Measurements from ENCODE around the gene BIVM. TPM values are rescaled to one million over a fixed set of nuclear protein-coding genes. Genes with fewer than 3 reads are reported as not detected.

BIVM gene
- total RNA-seq, 2 experiments from 2014 or later, result 3.4 to 4.3 TPM

DNA sequence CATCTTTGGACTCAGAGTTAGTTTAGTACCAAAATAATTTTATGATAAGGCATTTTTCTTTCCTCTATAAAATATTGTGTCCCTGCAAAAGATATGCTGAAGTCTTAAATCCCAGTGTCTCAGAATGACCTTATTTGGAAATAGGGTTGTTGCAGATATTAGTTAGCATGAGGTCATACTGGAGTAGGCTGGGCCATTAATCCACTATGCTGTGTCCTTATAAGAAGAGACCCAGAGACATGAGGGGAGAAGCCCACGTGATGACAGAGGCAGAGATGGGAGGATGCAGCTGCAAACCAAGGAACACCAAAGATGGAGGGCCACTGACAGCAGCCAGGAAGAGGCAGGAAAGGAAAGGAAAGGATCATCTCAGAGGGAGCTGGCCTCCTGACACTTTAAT, 6.5 kb upstream of the BIVM start:
- no peaks in the 10 kb centered on the region for H3K36me3 ChIP-seq (ENCODE audit: insufficient read depth, low read length)
- Mint-ChIP-seq H3K27ac (no peak overlapping the region), H3K27me3 (peaks cover 15% of the 10 kb centered on the region), H3K9me3 (no peaks in the 10 kb centered on the region), H3K4me1 (ENCODE audit: low read depth) (no peaks in the 10 kb centered on the region), H3K36me3 (ENCODE audit: low read depth) (no peaks in the 10 kb centered on the region), H3K4me3 (no peak overlapping the region)
- DNase-seq (no peak), ATAC-seq (ENCODE audit: poor library complexity) (no peak)
- no peaks in the 10 kb centered on the region for H3K27me3 ChIP-seq (ENCODE audit: control insufficient read depth in 1 of 2, insufficient read depth in 2 of 2, low read length in 2 of 2)
- H3K4me1 ChIP-seq (ENCODE audit: insufficient read depth, low read length), result no peaks in the 10 kb centered on the region
- intact Hi-C loops (cut with DNase I, micrococcal nuclease), result no loop called here
- CTCF ChIA-PET, result no interaction called here
- H3K4me3 ChIP-seq (ENCODE audit: low read length), result no peak overlapping the region
- TF ChIP-seq CTCF (IDR thresholded peaks at IDR 0.05), result no peak
- POLR2A ChIA-PET, result interaction anchor here (0.6 kb wide), 1 partner anchor 391 kb away, joined by 3 read pairs; no protein-coding TSS in a partner anchor
- H3K27ac ChIP-seq (ENCODE audit: low read depth in 1 of 2, low read length in 2 of 2), result no peak overlapping the region
- no peaks in the 10 kb centered on the region for H3K9me3 ChIP-seq (ENCODE audit: control insufficient read depth in 1 of 2, insufficient read depth in 1 of 2, low read length in 2 of 2)

DNA sequence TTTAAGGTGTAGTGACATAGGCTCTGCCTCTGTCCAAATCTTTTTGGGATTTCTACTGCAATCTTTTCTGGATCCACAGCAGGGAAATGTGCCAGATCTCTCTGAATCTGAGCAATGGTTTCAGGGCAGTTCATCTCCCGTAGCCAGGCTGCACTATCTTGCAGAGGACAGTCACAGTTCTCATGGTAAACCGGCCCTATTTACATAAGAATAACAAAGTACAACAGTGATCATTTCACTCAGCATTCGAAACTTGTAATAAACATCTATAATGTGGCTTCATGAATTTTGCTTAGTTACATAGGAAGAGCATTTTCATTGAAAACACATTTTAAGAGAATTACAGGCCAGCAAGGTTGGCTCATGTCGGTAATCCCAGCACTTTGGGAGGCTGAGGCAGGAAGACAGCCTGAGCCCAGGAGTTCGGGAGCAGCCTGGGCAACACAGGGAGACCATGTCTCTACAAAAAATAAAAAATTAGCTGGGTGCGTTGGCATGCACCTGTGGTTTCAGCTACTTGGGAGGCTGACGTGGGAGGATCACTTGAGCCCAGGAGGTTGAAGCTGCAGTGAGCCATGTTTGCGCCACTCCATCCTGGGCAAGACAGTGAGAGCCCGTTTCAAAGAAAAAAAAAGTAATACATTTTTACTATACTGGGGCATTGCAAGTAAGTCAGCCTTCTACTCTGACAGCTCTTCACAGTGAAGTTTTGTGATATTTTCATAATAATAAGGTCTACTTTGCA, 5.1 kb upstream of the BIVM start:
- ChIA-PET POLR2A (no interaction called here), CTCF (no interaction called here)
- H3K36me3 Mint-ChIP-seq (ENCODE audit: low read depth), result no peaks in the 10 kb centered on the region

GRCh38 chr13:102799426-102800144, 666 bp downstream of the BIVM start:
- ChIA-PET POLR2A (interaction anchor here (0.7 to 3.7 kb wide), 6 partner anchors 14 to 213 kb away, joined by 3 to 35 read pairs (median 13); partner anchors contain the start of genes ERCC5, TEX30 and TPP2), CTCF (interaction anchor here (0.8 to 2.1 kb wide), 5 partner anchors 15 to 121 kb away, joined by 3 to 18 read pairs (median 3); partner anchors contain the start of genes ERCC5 and TEX30)
- Histone ChIP-seq H3K9me3 (ENCODE audit: control insufficient read depth in 1 of 2, insufficient read depth in 1 of 2, low read length in 2 of 2) (no peaks in the 10 kb centered on the region), H3K27ac (ENCODE audit: low read depth in 1 of 2, low read length in 2 of 2) (no peak overlapping the region), H3K4me3 (ENCODE audit: low read length) (peak overlapping the region; percentile 77), H3K27me3 (ENCODE audit: control insufficient read depth in 1 of 2, insufficient read depth in 2 of 2, low read length in 2 of 2) (peaks cover 6 to 18% of the 10 kb centered on the region in 2 experiments), H3K36me3 (ENCODE audit: insufficient read depth, low read length) (no peaks in the 10 kb centered on the region), H3K4me1 (ENCODE audit: insufficient read depth, low read length) (peaks cover 31% of the 10 kb centered on the region)
- peak overlapping the region; percentile 94 for H3K4me3 Mint-ChIP-seq
- DNase-seq, result peak in 3 of 14 experiments; percentile 0 to 14 (median 1)
- peaks cover 28% of the 10 kb centered on the region for H3K27me3 Mint-ChIP-seq
- intact Hi-C loops (cut with DNase I, micrococcal nuclease), result loop anchor here (1.0 to 5.0 kb wide), 6 partner anchors 19 to 219 kb away; partner anchors contain the start of gene TEX30 (in 1 of the 2)
- no peak for ATAC-seq (ENCODE audit: poor library complexity)
- H3K9me3 Mint-ChIP-seq, result no peaks in the 10 kb centered on the region
- no peak overlapping the region for H3K27ac Mint-ChIP-seq
- no peaks in the 10 kb centered on the region for H3K36me3 Mint-ChIP-seq (ENCODE audit: low read depth)
- peaks cover 29% of the 10 kb centered on the region for H3K4me1 Mint-ChIP-seq (ENCODE audit: low read depth)
- no peak for TF ChIP-seq CTCF (IDR thresholded peaks at IDR 0.05)

More for the DNA sequence above, 5.1 kb upstream of the BIVM start:
- Histone ChIP-seq H3K9me3 (ENCODE audit: control insufficient read depth in 1 of 2, insufficient read depth in 1 of 2, low read length in 2 of 2) (no peaks in the 10 kb centered on the region), H3K27ac (ENCODE audit: low read depth in 1 of 2, low read length in 2 of 2) (no peak overlapping the region), H3K4me1 (ENCODE audit: insufficient read depth, low read length) (peaks cover 6% of the 10 kb centered on the region), H3K27me3 (ENCODE audit: control insufficient read depth in 1 of 2, insufficient read depth in 2 of 2, low read length in 2 of 2) (peaks cover 3 to 12% of the 10 kb centered on the region in 2 experiments), H3K36me3 (ENCODE audit: insufficient read depth, low read length) (no peaks in the 10 kb centered on the region), H3K4me3 (ENCODE audit: low read length) (no peak overlapping the region)
- ATAC-seq (ENCODE audit: poor library complexity) (no peak), DNase-seq (no peak)
- intact Hi-C loops (cut with DNase I, micrococcal nuclease), result no loop called here
- TF ChIP-seq CTCF (IDR thresholded peaks at IDR 0.05), result no peak
- H3K4me3 Mint-ChIP-seq, result no peak overlapping the region
- peaks cover 28% of the 10 kb centered on the region for H3K27me3 Mint-ChIP-seq
- H3K4me1 Mint-ChIP-seq (ENCODE audit: low read depth), result peaks cover 8% of the 10 kb centered on the region
- no peak overlapping the region for H3K27ac Mint-ChIP-seq
- H3K9me3 Mint-ChIP-seq, result no peaks in the 10 kb centered on the region
